HCT116 (cell line): ENCODE measurements around the gene PSME3IP1. TPM values are rescaled to one million over a fixed set of nuclear protein-coding genes. Genes with fewer than 3 reads are reported as not detected.

Source experiments
- ATAC-seq: fragments of 200-7000 bp; cut with Tn5 transposase; 2 replicates; pipeline ENCODE4 v1.9.1; 2020; ENCODE audit warnings: mild to moderate bottlenecking, moderate library complexity
- BruUV-seq: library from RNA; stranded (reverse); fragments of 400-500 nt; replicated peaks from 2 replicates; lab custom pipeline; 2021; lab: Mats Ljungman, UMichigan
- CTCF ChIA-PET: fragments of 300-600 bp; sonication (Branson Sonifier 250); formaldehyde crosslinking; loops from one replicate; lab custom pipeline; 2021; ENCODE audit warnings: antibody characterized with exemption; lab: Charles Lee
- POLR2A ChIA-PET: fragments of 300-600, 350-600 bp; sonication (Branson Sonifier 250); formaldehyde crosslinking; loops from one replicate; lab custom pipeline; 2021; ENCODE audit warnings: antibody characterized with exemption; lab: Charles Lee
- RAD21 ChIA-PET, 2 experiments: fragments of 300-600 bp; sonication (Branson Sonifier 250); formaldehyde crosslinking; loops; one replicate each; lab custom pipeline; 2023; ENCODE audit warnings: low total read pairs in 2 of 2; ENCODE audit not compliant: uncharacterized antibody in 2 of 2, unreplicated experiment in 2 of 2, low non-redundant PET in 1 of 2; lab: Charles Lee
- DNase-seq: peaks from one replicate; pipeline ENCODE4 v3.0.0-alpha.2; 2010; ENCODE audit warnings: low read depth, low spot score
- H2AFZ ChIP-seq: fragments of 200-600 bp; shearing (Covaris generic), sonication (generic); 2 replicates; pipeline ENCODE4 v1.6.1; 2017; ENCODE audit warnings: low read depth, mixed run types, mixed read lengths, antibody characterized with exemption, low read length; ENCODE audit not compliant: poor library complexity, severe bottlenecking
- H3K27ac ChIP-seq: 2 replicates; pipeline ENCODE4 v1.5.1; 2012; ENCODE audit warnings: low read depth, low read length
- H3K27me3 ChIP-seq: fragments of 200-600 bp; sonication (generic); 2 replicates; pipeline ENCODE4 v1.6.1; 2016; ENCODE audit warnings: mixed run types, low read length, mixed read lengths; ENCODE audit not compliant: insufficient read depth
- H3K36me3 ChIP-seq, 2 experiments: fragments of 200-500 bp in 1 of 2; fragments of 200-600 bp in 1 of 2; sonication (Bioruptor generic) in 1 of 2; sonication (generic) in 1 of 2; 2 replicates each; pipeline versions ENCODE4 v1.5.1 to v1.6.1; 2014 to 2016; ENCODE audit warnings: low read length in 2 of 2, inconsistent platforms in 1 of 2, mixed read lengths in 1 of 2, mixed run types in 1 of 2; ENCODE audit not compliant: insufficient read depth in 2 of 2, control insufficient read depth in 1 of 2
- H3K4me1 ChIP-seq, 2 experiments: fragments of 200-600 bp in 1 of 2; sonication (generic) in 1 of 2; 2 replicates each; pipeline versions ENCODE4 v1.5.1 to v1.6.1; 2012 to 2017; ENCODE audit warnings: low read length in 2 of 2, inconsistent platforms in 1 of 2, mild to moderate bottlenecking in 1 of 2, mixed read lengths in 1 of 2, mixed run types in 1 of 2, moderate library complexity in 1 of 2; ENCODE audit not compliant: insufficient read depth in 2 of 2, control insufficient read depth in 1 of 2
- H3K4me2 ChIP-seq: fragments of 200-600 bp; sonication (generic); 2 replicates; pipeline ENCODE4 v1.6.1; 2017; ENCODE audit warnings: mixed run types, low read length, mixed read lengths
- H3K4me3 ChIP-seq, 2 experiments: fragments of 200-600 bp in 1 of 2; sonication (generic) in 1 of 2; replicated peaks in 1 of 2; 2 replicates each; pipeline ENCODE4 v1.5.1; 2011 to 2016; ENCODE audit warnings: low read length in 2 of 2, control low read depth in 1 of 2, low read depth in 1 of 2, mild to moderate bottlenecking in 1 of 2, mixed read lengths in 1 of 2, mixed run types in 1 of 2
- H3K79me2 ChIP-seq: fragments of 200-600 bp; sonication (generic); 2 replicates; pipeline ENCODE4 v1.6.1; 2017; ENCODE audit warnings: mild to moderate bottlenecking, mixed run types, low read length, moderate library complexity, mixed read lengths; ENCODE audit not compliant: insufficient read depth
- H3K9ac ChIP-seq: fragments of 200-600 bp; sonication (generic); 2 replicates; pipeline ENCODE4 v1.6.1; 2016; ENCODE audit warnings: low read length, mixed read lengths
- H3K9me2 ChIP-seq: fragments of 200-600 bp; sonication (generic), shearing (Covaris generic); 2 replicates; pipeline ENCODE4 v1.6.1; 2017; ENCODE audit warnings: mixed run types, mild to moderate bottlenecking, moderate library complexity; ENCODE audit not compliant: insufficient read depth
- H3K9me3 ChIP-seq, 2 experiments: fragments of 200-500 bp in 1 of 2; fragments of 200-600 bp in 1 of 2; sonication (Bioruptor generic) in 1 of 2; sonication (generic) in 1 of 2; 2 replicates each; pipeline ENCODE4 v1.6.1; 2014 to 2017; ENCODE audit warnings: low read length in 2 of 2, mixed read lengths in 2 of 2, inconsistent platforms in 1 of 2, low read depth in 1 of 2, mild to moderate bottlenecking in 1 of 2, mixed run types in 1 of 2, moderate library complexity in 1 of 2; ENCODE audit not compliant: control insufficient read depth in 1 of 2, insufficient read depth in 1 of 2
- H4K20me1 ChIP-seq: fragments of 200-600 bp; sonication (generic), shearing (Covaris generic); 2 replicates; pipeline ENCODE4 v1.6.1; 2017; ENCODE audit warnings: mixed run types, mild to moderate bottlenecking, moderate library complexity; ENCODE audit not compliant: insufficient read depth
- EZH2 ChIP-seq: fragments of 200-600 bp; sonication (generic); IDR thresholded peaks from 2 replicates; pipeline ENCODE4 v1.6.1; 2017; ENCODE audit warnings: antibody characterized with exemption, mixed run types
- EZH2phosphoT487 ChIP-seq: fragments of 200-600 bp; IDR thresholded peaks from 2 replicates; pipeline ENCODE4 v1.6.1; 2018; ENCODE audit warnings: antibody characterized with exemption, borderline replicate concordance
- POLR2A ChIP-seq: IDR thresholded peaks from 2 replicates; pipeline ENCODE4 v1.7.0; 2011; ENCODE audit warnings: borderline replicate concordance; ENCODE audit not compliant: insufficient read depth, insufficient read length; ENCODE audit errors: extremely low read depth
- POLR2AphosphoS5 ChIP-seq: IDR thresholded peaks from 2 replicates; pipeline ENCODE4 v1.6.1; 2011; ENCODE audit warnings: mild to moderate bottlenecking, low read depth, low read length, moderate library complexity
- SIN3A ChIP-seq: IDR thresholded peaks from 2 replicates; pipeline ENCODE4 v1.6.1; 2012; ENCODE audit warnings: low read depth
- intact Hi-C: fragments of 100-400 bp; cut with micrococcal nuclease; formaldehyde crosslinking; loops from 2 replicates; pipeline ENCODE4 v1.10.0; 2022
- total RNA-seq: library from RNA; stranded (reverse); gene quantifications from one replicate; pipeline ENCODE4 v1.2.1, GENCODE V29; 2021; ENCODE audit not compliant: unreplicated experiment

PSME3IP1 gene
- total RNA-seq, 1 experiment from 2014 or later, result 88.5 TPM

GRCh38 chr16:57175896-57176295, 9.9 kb downstream of the PSME3IP1 start:
- Histone ChIP-seq H3K79me2 (peaks cover 14% of the 10 kb centered on the region), H3K27me3 (no peaks in the 10 kb centered on the region), H3K4me2 (no peak overlapping the region), H2AFZ (no peak overlapping the region), H3K4me1 (no peaks in the 10 kb centered on the region), H3K36me3 (peaks cover 6 to 19% of the 10 kb centered on the region in 2 experiments; a peak in 2 of 4 replicates), H4K20me1 (no peaks in the 10 kb centered on the region), H3K9ac (no peak overlapping the region), H3K4me3 (no peak overlapping the region), H3K27ac (no peak overlapping the region), H3K9me2 (no peaks in the 10 kb centered on the region), H3K9me3 (no peaks in the 10 kb centered on the region)
- ATAC-seq (no peak), DNase-seq (no peak)
- TF ChIP-seq SIN3A, result no peak
- TF ChIP-seq EZH2phosphoT487, result no peak
- no peak for TF ChIP-seq POLR2A
- no TSS peak for BruUV-seq
- intact Hi-C loops, result no loop called here
- ChIA-PET RAD21 (no interaction called here), POLR2A (no interaction called here), CTCF (no interaction called here)

- no peak overlapping the region for H3K4me2 ChIP-seq
- RAD21 ChIA-PET, result no interaction called here
- no peaks in the 10 kb centered on the region for H4K20me1 ChIP-seq
- no peak overlapping the region for H3K9ac ChIP-seq
- intact Hi-C loops, result no loop called here
- H2AFZ ChIP-seq, result no peak overlapping the region
- ATAC-seq, result no peak
- no peaks in the 10 kb centered on the region for H3K27me3 ChIP-seq
- CTCF ChIA-PET, result no interaction called here
- no peaks in the 10 kb centered on the region for H3K9me3 ChIP-seq
- no peak for TF ChIP-seq POLR2AphosphoS5
- no peak for TF ChIP-seq SIN3A
- TF ChIP-seq EZH2, result no peak
- H3K9me2 ChIP-seq, result no peaks in the 10 kb centered on the region
- POLR2A ChIA-PET, result no interaction called here
- no peaks in the 10 kb centered on the region; the same call in 1 of the 2 replicates for H3K79me2 ChIP-seq
- no TSS peak for BruUV-seq
- H3K27ac ChIP-seq, result no peak overlapping the region
- peaks cover 6 to 29% of the 10 kb centered on the region in 2 experiments; a peak in 2 of 4 replicates for H3K36me3 ChIP-seq
- no peak for DNase-seq
- no peak overlapping the region for H3K4me3 ChIP-seq
- H3K4me1 ChIP-seq, result no peaks in the 10 kb centered on the region
These were observed 13.0 kb downstream of the PSME3IP1 start for GRCh38 chr16:57172721-57173290.
